ENCODE measurements around the gene TXNDC8. TPM values are rescaled to one million over a fixed set of nuclear protein-coding genes. Genes with fewer than 3 reads are reported as not detected.

TXNDC8 gene
- total RNA-seq, 1 donor from 2014 or later, result not detected

- no peak overlapping the region for H3K27ac ChIP-seq (ENCODE audit: low read depth, low read length)
- Mint-ChIP-seq H3K4me3 (ENCODE audit: unreplicated experiment) (no peak overlapping the region), H3K27ac (ENCODE audit: unreplicated experiment) (no peak overlapping the region), H3K9me3 (ENCODE audit: unreplicated experiment) (no peaks in the 10 kb centered on the region), H3K27me3 (ENCODE audit: low read depth, unreplicated experiment) (peaks cover 3% of the 10 kb centered on the region), H3K4me1 (ENCODE audit: low read depth, unreplicated experiment) (peaks cover 6% of the 10 kb centered on the region), H3K36me3 (ENCODE audit: low read depth, unreplicated experiment) (no peaks in the 10 kb centered on the region)
- FAIRE-seq (no peak), DNase-seq (ENCODE audit: low read depth) (no peak)
- H3K9me3 ChIP-seq (ENCODE audit: insufficient read depth, low read depth, low read length), result no peaks in the 10 kb centered on the region
- H3K36me3 ChIP-seq (ENCODE audit: insufficient read depth, low read length), result no peaks in the 10 kb centered on the region
- H2AFZ ChIP-seq (ENCODE audit: low read depth, low read length), result no peak overlapping the region
- no peak overlapping the region for H3K4me2 ChIP-seq (ENCODE audit: low read length)
- TF ChIP-seq CTCF (IDR thresholded peaks at IDR 0.05; ENCODE audit: insufficient read depth, low read depth, low read length) (no peak), EZH2 (IDR thresholded peaks at IDR 0.05; ENCODE audit: insufficient read depth, low read length) (no peak)
- H4K20me1 ChIP-seq (ENCODE audit: insufficient read depth, low read length), result no peaks in the 10 kb centered on the region
- no peak overlapping the region for H3K4me3 ChIP-seq (ENCODE audit: insufficient read depth, low read depth, low read length)
- H3K27me3 ChIP-seq (ENCODE audit: insufficient read depth, low read length), result no peaks in the 10 kb centered on the region
- H3K9ac ChIP-seq (ENCODE audit: low read length), result no peak overlapping the region
- H3K79me2 ChIP-seq (ENCODE audit: insufficient read depth, low read length), result no peaks in the 10 kb centered on the region
- peaks cover 11% of the 10 kb centered on the region for H3K4me1 ChIP-seq (ENCODE audit: insufficient read depth, low read length)
These were observed 60.9 kb downstream of the TXNDC8 start for GRCh38 chr9:110276781-110277180.

GRCh38 chr9:110270211-110270995, 67.3 kb downstream of the TXNDC8 start:
- Mint-ChIP-seq H3K9me3 (ENCODE audit: unreplicated experiment) (no peaks in the 10 kb centered on the region), H3K27me3 (ENCODE audit: low read depth, unreplicated experiment) (peaks cover 6% of the 10 kb centered on the region), H3K36me3 (ENCODE audit: low read depth, unreplicated experiment) (no peaks in the 10 kb centered on the region), H3K4me3 (ENCODE audit: unreplicated experiment) (no peak overlapping the region), H3K27ac (ENCODE audit: unreplicated experiment) (no peak overlapping the region), H3K4me1 (ENCODE audit: low read depth, unreplicated experiment) (no peaks in the 10 kb centered on the region)
- H4K20me1 ChIP-seq (ENCODE audit: insufficient read depth, low read length), result no peaks in the 10 kb centered on the region
- H3K27ac ChIP-seq (ENCODE audit: low read depth, low read length), result no peak overlapping the region
- no peak for TF ChIP-seq CTCF (IDR thresholded peaks at IDR 0.05; ENCODE audit: insufficient read depth, low read depth, low read length)
- no peak for TF ChIP-seq EZH2 (IDR thresholded peaks at IDR 0.05; ENCODE audit: insufficient read depth, low read length)
- DNase-seq (ENCODE audit: low read depth), result no peak
- H3K27me3 ChIP-seq (ENCODE audit: insufficient read depth, low read length), result no peaks in the 10 kb centered on the region
- H3K9ac ChIP-seq (ENCODE audit: low read length), result no peak overlapping the region
- H2AFZ ChIP-seq (ENCODE audit: low read depth, low read length), result no peak overlapping the region
- no peaks in the 10 kb centered on the region for H3K79me2 ChIP-seq (ENCODE audit: insufficient read depth, low read length)
- no peak overlapping the region for H3K4me2 ChIP-seq (ENCODE audit: low read length)
- H3K36me3 ChIP-seq (ENCODE audit: insufficient read depth, low read length), result no peaks in the 10 kb centered on the region
- H3K9me3 ChIP-seq (ENCODE audit: insufficient read depth, low read depth, low read length), result no peaks in the 10 kb centered on the region
- H3K4me1 ChIP-seq (ENCODE audit: insufficient read depth, low read length), result no peaks in the 10 kb centered on the region
- no peak overlapping the region for H3K4me3 ChIP-seq (ENCODE audit: insufficient read depth, low read depth, low read length)
- FAIRE-seq, result no peak

- H3K79me2 ChIP-seq (ENCODE audit: insufficient read depth, low read length), result no peaks in the 10 kb centered on the region
- H3K9ac ChIP-seq (ENCODE audit: low read length), result no peak overlapping the region
- Mint-ChIP-seq H3K4me1 (ENCODE audit: low read depth, unreplicated experiment) (no peaks in the 10 kb centered on the region), H3K4me3 (ENCODE audit: unreplicated experiment) (no peak overlapping the region), H3K27me3 (ENCODE audit: low read depth, unreplicated experiment) (peaks cover 3% of the 10 kb centered on the region), H3K27ac (ENCODE audit: unreplicated experiment) (no peak overlapping the region), H3K9me3 (ENCODE audit: unreplicated experiment) (no peaks in the 10 kb centered on the region), H3K36me3 (ENCODE audit: low read depth, unreplicated experiment) (no peaks in the 10 kb centered on the region)
- no peaks in the 10 kb centered on the region for H3K4me1 ChIP-seq (ENCODE audit: insufficient read depth, low read length)
- H3K36me3 ChIP-seq (ENCODE audit: insufficient read depth, low read length), result no peaks in the 10 kb centered on the region
- H3K4me2 ChIP-seq (ENCODE audit: low read length), result no peak overlapping the region
- no peaks in the 10 kb centered on the region for H4K20me1 ChIP-seq (ENCODE audit: insufficient read depth, low read length)
- no peak overlapping the region for H2AFZ ChIP-seq (ENCODE audit: low read depth, low read length)
- DNase-seq (ENCODE audit: low read depth), result peak; percentile 15
- no peaks in the 10 kb centered on the region for H3K27me3 ChIP-seq (ENCODE audit: insufficient read depth, low read length)
- H3K4me3 ChIP-seq (ENCODE audit: insufficient read depth, low read depth, low read length), result no peak overlapping the region
- FAIRE-seq, result no peak
- TF ChIP-seq EZH2 (IDR thresholded peaks at IDR 0.05; ENCODE audit: insufficient read depth, low read length) (no peak), CTCF (IDR thresholded peaks at IDR 0.05; ENCODE audit: insufficient read depth, low read depth, low read length) (no peak)
- no peak overlapping the region for H3K27ac ChIP-seq (ENCODE audit: low read depth, low read length)
- H3K9me3 ChIP-seq (ENCODE audit: insufficient read depth, low read depth, low read length), result no peaks in the 10 kb centered on the region
These were observed 70.9 kb downstream of the TXNDC8 start for GRCh38 chr9:110266795-110267194.
